ENCODE results near the gene CEP55. TPM values are rescaled to one million over a fixed set of nuclear protein-coding genes. Genes with fewer than 3 reads are reported as not detected.
A peak's percentile ranks its signal among the peaks of the same experiment; 100 is the strongest.

Gene CEP55
- total RNA-seq, 1 donor from 2014 or later: 0.35 TPM

DNA sequence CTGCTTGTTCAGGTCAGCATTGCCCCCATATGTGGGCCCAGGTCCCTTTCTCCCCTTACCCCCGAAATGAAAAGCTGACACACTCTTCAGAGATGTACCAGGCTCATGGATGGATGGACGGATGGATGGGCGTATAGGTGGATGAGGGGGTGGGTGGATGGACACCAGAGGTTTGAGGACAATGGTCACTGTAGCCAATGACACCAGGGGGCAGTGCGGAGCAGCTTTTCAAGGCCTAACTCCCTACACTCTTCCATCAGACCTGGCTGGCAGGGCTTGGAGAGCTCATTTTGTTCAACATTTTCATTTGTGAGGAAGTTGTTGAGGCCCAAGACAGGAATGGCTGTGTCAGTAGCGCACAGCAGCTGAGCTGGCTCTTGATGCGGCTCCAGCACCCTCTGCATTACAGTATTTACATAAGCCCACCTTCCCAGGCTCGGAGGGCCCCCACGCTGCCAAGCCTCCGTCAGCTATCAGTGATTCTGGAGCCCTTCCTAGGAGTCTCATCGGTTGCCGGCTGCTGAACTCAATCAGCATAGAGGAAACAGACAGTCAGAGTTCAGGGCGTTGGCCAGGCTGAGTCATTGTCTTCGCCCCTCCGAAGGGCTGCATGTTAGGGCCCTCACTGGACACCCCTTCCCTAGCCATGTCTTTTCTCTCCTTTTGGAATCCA lies 58.5 kb downstream of the CEP55 start:
- ATAC-seq: peak; percentile 91

DNA sequence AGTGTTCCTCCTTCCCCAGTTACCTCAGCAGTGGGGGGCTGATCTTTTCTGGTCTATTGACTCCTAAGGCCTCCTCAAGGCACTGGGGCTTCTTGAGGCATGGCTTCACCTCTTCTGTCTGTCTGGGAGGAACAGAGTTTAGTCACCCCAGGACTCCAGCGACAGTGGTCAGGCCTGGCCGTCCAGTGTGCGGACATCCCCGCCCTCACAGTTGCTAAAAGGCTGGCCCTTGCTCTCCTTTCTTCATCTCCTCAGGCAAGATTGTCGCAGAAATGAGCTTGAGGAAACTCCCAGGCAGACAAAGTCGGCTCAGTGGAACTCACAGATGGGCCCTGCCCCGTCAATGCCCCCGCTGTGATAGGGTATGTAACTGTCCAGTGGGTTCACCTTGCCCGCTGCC lies 63.1 kb downstream of the CEP55 start:
- Histone ChIP-seq H3K36me3 (no peaks in the 10 kb centered on the region), H3K4me3 (no peak overlapping the region), H3K9me3 (no peaks in the 10 kb centered on the region), H3K27ac (no peak overlapping the region), H3K27me3 (no peaks in the 10 kb centered on the region), H3K4me1 (no peaks in the 10 kb centered on the region)
- DNase-seq (peak; percentile 72), ATAC-seq (peak; percentile 75)
- TF ChIP-seq, protein P1, sequence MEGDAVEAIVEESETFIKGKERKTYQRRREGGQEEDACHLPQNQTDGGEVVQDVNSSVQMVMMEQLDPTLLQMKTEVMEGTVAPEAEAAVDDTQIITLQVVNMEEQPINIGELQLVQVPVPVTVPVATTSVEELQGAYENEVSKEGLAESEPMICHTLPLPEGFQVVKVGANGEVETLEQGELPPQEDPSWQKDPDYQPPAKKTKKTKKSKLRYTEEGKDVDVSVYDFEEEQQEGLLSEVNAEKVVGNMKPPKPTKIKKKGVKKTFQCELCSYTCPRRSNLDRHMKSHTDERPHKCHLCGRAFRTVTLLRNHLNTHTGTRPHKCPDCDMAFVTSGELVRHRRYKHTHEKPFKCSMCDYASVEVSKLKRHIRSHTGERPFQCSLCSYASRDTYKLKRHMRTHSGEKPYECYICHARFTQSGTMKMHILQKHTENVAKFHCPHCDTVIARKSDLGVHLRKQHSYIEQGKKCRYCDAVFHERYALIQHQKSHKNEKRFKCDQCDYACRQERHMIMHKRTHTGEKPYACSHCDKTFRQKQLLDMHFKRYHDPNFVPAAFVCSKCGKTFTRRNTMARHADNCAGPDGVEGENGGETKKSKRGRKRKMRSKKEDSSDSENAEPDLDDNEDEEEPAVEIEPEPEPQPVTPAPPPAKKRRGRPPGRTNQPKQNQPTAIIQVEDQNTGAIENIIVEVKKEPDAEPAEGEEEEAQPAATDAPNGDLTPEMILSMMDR (IDR thresholded peaks at IDR 0.05): no peak
- intact Hi-C loops (cut with DNase I): loop anchor here (10.0 kb wide), 1 partner anchor 115 kb away; no protein-coding TSS in a partner anchor

More for the DNA sequence above, 58.5 kb downstream of the CEP55 start:
- Histone ChIP-seq H3K4me3 (no peak overlapping the region), H3K4me1 (no peaks in the 10 kb centered on the region), H3K27ac (no peak overlapping the region), H3K27me3 (no peaks in the 10 kb centered on the region), H3K36me3 (no peaks in the 10 kb centered on the region), H3K9me3 (no peaks in the 10 kb centered on the region)
- DNase-seq: peak; percentile 86
- TF ChIP-seq, protein P1 (IDR thresholded peaks at IDR 0.05): peak; percentile 69
- intact Hi-C loops (cut with DNase I): loop anchor here (10.0 kb wide), 1 partner anchor 120 kb away; no protein-coding TSS in a partner anchor

DNA sequence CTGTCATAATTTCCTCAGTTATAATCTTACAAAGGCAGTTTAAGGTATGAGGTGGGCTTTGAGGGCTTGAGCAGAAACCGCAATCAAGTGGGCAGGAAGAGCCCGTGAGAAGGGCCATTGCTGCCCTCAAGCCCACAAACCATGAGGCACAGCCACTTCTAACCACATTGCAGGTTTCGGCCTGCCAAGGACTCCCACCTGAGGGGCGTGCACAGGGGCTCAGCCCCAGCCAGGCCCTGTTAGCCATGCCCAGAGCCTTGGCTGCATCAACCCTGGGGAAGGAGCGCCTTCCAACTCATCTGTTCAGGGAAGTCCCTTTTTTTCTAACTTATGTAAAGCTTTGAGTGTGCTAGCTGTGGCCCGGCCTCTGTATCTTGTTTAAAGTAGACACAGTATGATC lies 64.1 kb downstream of the CEP55 start:
- H3K27me3 ChIP-seq: no peaks in the 10 kb centered on the region
- TF ChIP-seq, protein P1 (IDR thresholded peaks at IDR 0.05): no peak

DNA sequence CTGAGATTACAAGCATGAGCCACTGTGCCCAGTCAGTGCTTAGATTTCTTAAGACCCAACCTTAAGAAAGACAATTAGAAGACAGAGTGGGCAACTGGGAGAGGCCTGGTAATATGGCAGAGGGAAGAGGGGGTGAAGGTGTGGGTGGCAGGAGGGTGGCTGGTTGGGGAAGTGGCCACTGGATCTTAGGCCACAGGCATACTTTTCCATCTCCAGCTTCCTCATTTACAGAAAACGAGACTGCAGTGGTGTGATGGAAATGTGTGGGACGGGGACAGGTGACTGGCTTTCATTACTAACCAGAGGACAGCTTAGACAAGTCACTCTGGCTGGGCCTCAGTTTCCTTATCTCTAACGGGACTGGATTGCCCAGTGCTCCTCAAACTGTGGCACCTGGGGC lies 69.0 kb downstream of the CEP55 start:
- intact Hi-C loops (cut with DNase I): no loop called here
- no peaks in the 10 kb centered on the region for H3K9me3 ChIP-seq
- H3K4me1 ChIP-seq: no peaks in the 10 kb centered on the region
- TF ChIP-seq, protein P1 (IDR thresholded peaks at IDR 0.05): no peak
- H3K36me3 ChIP-seq: no peaks in the 10 kb centered on the region
- peak; percentile 83 for ATAC-seq
- no peak overlapping the region for H3K4me3 ChIP-seq
- peaks cover 34% of the 10 kb centered on the region for H3K27me3 ChIP-seq
- no peak overlapping the region for H3K27ac ChIP-seq
- DNase-seq: peak; percentile 77

More for the DNA sequence above, 64.1 kb downstream of the CEP55 start:
- intact Hi-C loops (cut with DNase I): no loop called here
- no peak for ATAC-seq
- Histone ChIP-seq H3K4me1 (no peaks in the 10 kb centered on the region), H3K9me3 (no peaks in the 10 kb centered on the region), H3K36me3 (no peaks in the 10 kb centered on the region), H3K27ac (no peak overlapping the region), H3K4me3 (no peak overlapping the region)
- no peak for DNase-seq

DNA sequence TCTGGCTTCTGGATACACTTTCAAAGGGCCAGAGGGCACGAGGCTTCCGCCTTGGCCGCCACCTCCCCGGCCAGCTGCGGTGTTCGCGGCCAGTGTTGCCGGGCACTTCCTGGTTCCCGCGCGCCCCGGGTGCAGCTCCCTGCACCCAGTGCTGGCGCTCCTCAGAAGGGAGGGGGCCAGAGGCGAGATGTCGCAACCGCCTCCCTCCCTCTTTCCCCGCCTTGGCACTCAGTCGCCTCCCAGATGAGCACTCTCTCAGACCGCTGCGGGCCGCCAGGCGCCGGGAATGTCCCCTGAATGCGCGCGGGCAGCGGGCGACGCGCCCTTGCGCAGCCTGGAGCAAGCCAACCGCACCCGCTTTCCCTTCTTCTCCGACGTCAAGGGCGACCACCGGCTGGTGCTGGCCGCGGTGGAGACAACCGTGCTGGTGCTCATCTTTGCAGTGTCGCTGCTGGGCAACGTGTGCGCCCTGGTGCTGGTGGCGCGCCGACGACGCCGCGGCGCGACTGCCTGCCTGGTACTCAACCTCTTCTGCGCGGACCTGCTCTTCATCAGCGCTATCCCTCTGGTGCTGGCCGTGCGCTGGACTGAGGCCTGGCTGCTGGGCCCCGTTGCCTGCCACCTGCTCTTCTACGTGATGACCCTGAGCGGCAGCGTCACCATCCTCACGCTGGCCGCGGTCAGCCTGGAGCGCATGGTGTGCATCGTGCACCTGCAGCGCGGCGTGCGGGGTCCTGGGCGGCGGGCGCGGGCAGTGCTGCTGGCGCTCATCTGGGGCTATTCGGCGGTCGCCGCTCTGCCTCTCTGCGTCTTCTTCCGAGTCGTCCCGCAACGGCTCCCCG lies 70.2 kb downstream of the CEP55 start, which contains the start of gene FFAR4:
TSS of gene FFAR4 (plus strand) at position 231 of the 842 bp plus-strand sequence. CDS start at position 287, 56 bp downstream.
- H3K36me3 ChIP-seq: no peaks in the 10 kb centered on the region
- no peak within 1 kb of the TSS for H3K27ac ChIP-seq
- intact Hi-C loops (cut with DNase I): no loop called here
- peaks cover 34% of the 10 kb centered on the region for H3K27me3 ChIP-seq
- TF ChIP-seq, protein P1 (IDR thresholded peaks at IDR 0.05): no peak
- H3K4me3 ChIP-seq: peak within 1 kb of the TSS; percentile 40
- H3K4me1 ChIP-seq: no peaks in the 10 kb centered on the region
- ATAC-seq (peak; percentile 85), DNase-seq (peak; percentile 85)
- no peaks in the 10 kb centered on the region for H3K9me3 ChIP-seq

All from upper lobe of right lung (tissue), 1 donor.